SK-N-SH (cell line): ENCODE measurements around the gene ZSCAN2. TPM values are rescaled to one million over a fixed set of nuclear protein-coding genes. Genes with fewer than 3 reads are reported as not detected.

Source experiments
- CTCF ChIA-PET: fragments of 300-600, 350-600 bp; formaldehyde crosslinking; extraction: SDS; loops from one replicate; lab custom pipeline; 2021; lab: Yijun Ruan, JAX
- POLR2A ChIA-PET: fragments of 350-600 bp; sonication (Branson Sonifier 250); formaldehyde crosslinking; extraction: SDS; loops from one replicate; lab custom pipeline; 2020; ENCODE audit warnings: antibody characterized with exemption, inconsistent platforms; lab: Yijun Ruan, JAX
- DNase-seq: peaks from one replicate; pipeline ENCODE4 v3.0.0; 2012
- H2AFZ ChIP-seq: fragments of 200-600 bp; sonication (generic); 2 replicates; pipeline ENCODE4 v1.8.1; 2016; ENCODE audit warnings: antibody characterized with exemption, mild to moderate bottlenecking, low read depth
- H3F3A ChIP-seq: fragments of 200-600 bp; sonication (generic); replicated peaks from 2 replicates; pipeline ENCODE3; 2016; ENCODE audit warnings: antibody characterized with exemption, mild to moderate bottlenecking; ENCODE audit not compliant: insufficient read depth
- H3K27ac ChIP-seq, 2 experiments: fragments of 200-500 bp in 1 of 2; fragments of 200-600 bp in 1 of 2; sonication (Bioruptor generic) in 1 of 2; sonication (generic), shearing (Covaris generic) in 1 of 2; 2 replicates each; pipeline versions ENCODE4 v1.5.1 to v1.6.1; 2014 to 2016; ENCODE audit warnings: low read depth in 2 of 2, inconsistent platforms in 1 of 2, low read length in 1 of 2, mild to moderate bottlenecking in 1 of 2, mixed read lengths in 1 of 2
- H3K27me3 ChIP-seq: fragments of 200-600 bp; sonication (generic), shearing (Covaris generic); 2 replicates; pipeline ENCODE4 v1.6.1; 2016; ENCODE audit warnings: mixed run types; ENCODE audit not compliant: insufficient read depth
- H3K36me3 ChIP-seq, 2 experiments: fragments of 200-500 bp in 1 of 2; fragments of 200-600 bp in 1 of 2; sonication (Bioruptor generic) in 1 of 2; sonication (generic) in 1 of 2; replicated peaks in 1 of 2; 2 replicates each; pipeline versions ENCODE3 to v1.5.1; 2014 to 2016; ENCODE audit warnings: low read length in 1 of 2, mild to moderate bottlenecking in 1 of 2; ENCODE audit not compliant: insufficient read depth in 2 of 2, control insufficient read depth in 1 of 2
- H3K4me1 ChIP-seq, 2 experiments: fragments of 200-500 bp in 1 of 2; fragments of 200-600 bp in 1 of 2; sonication (Bioruptor generic) in 1 of 2; sonication (generic), shearing (Covaris generic) in 1 of 2; 2 replicates each; pipeline versions ENCODE4 v1.5.1 to v1.6.1; 2014 to 2016; ENCODE audit warnings: low read depth in 1 of 2, low read length in 1 of 2, mixed run types in 1 of 2; ENCODE audit not compliant: insufficient read depth in 2 of 2, control insufficient read depth in 1 of 2
- H3K4me2 ChIP-seq: fragments of 200-600 bp; sonication (generic), shearing (Covaris generic); 2 replicates; pipeline ENCODE4 v1.6.1; 2017; ENCODE audit warnings: mixed run types
- H3K4me3 ChIP-seq, 2 experiments: fragments of 200-500 bp in 1 of 2; fragments of 200-600 bp in 1 of 2; sonication (Bioruptor generic) in 1 of 2; sonication (generic), shearing (Covaris generic) in 1 of 2; 2 replicates each; pipeline versions ENCODE4 v1.5.1 to v1.8.1; 2014 to 2016; ENCODE audit warnings: low read depth in 2 of 2, inconsistent platforms in 1 of 2, low read length in 1 of 2, mild to moderate bottlenecking in 1 of 2, mixed read lengths in 1 of 2, moderate library complexity in 1 of 2
- H3K79me2 ChIP-seq: fragments of 200-600 bp; sonication (generic); 2 replicates; pipeline ENCODE4 v1.8.1; 2017; ENCODE audit warnings: mild to moderate bottlenecking; ENCODE audit not compliant: insufficient read depth
- H3K9ac ChIP-seq: fragments of 200-600 bp; sonication (generic); 2 replicates; pipeline ENCODE4 v1.6.1; 2017; ENCODE audit warnings: mixed run types
- H3K9me2 ChIP-seq: fragments of 200-600 bp; sonication (generic); 2 replicates; pipeline ENCODE4 v1.6.1; 2017; ENCODE audit warnings: mixed run types
- H3K9me3 ChIP-seq: fragments of 200-600 bp; sonication (generic); 2 replicates; pipeline ENCODE4 v1.6.1; 2017; ENCODE audit warnings: mixed run types, mild to moderate bottlenecking, moderate library complexity
- H4K20me1 ChIP-seq: fragments of 200-600 bp; sonication (generic); 2 replicates; pipeline ENCODE4 v1.6.1; 2017; ENCODE audit warnings: mild to moderate bottlenecking, mixed run types; ENCODE audit not compliant: insufficient read depth
- EZH2phosphoT487 ChIP-seq: fragments of 200-600 bp; sonication (generic); IDR thresholded peaks from 2 replicates; pipeline ENCODE4 v1.6.1; 2017; ENCODE audit warnings: low read depth, mixed run types, mild to moderate bottlenecking, antibody characterized with exemption, moderate library complexity, borderline replicate concordance
- FOXJ3 ChIP-seq: sonication (generic); formaldehyde crosslinking; IDR thresholded peaks from 2 replicates; pipeline ENCODE4 v1.5.1; 2020; ENCODE audit warnings: mild to moderate bottlenecking, missing genetic modification reagents
- FOXM1 ChIP-seq: IDR thresholded peaks from 2 replicates; pipeline ENCODE4 v1.4.0; 2012; ENCODE audit warnings: low read depth, mild to moderate bottlenecking
- MEF2A ChIP-seq: IDR thresholded peaks from 2 replicates; pipeline ENCODE4 v1.4.0; 2012; ENCODE audit warnings: low read depth, borderline replicate concordance
- MXI1 ChIP-seq: IDR thresholded peaks from 2 replicates; pipeline ENCODE4 v1.6.1; 2012; ENCODE audit warnings: mild to moderate bottlenecking, low read depth, low read length, improper control_type of control experiment
- RAD21 ChIP-seq: IDR thresholded peaks from 2 replicates; pipeline ENCODE4 v1.6.1; 2012; ENCODE audit warnings: mild to moderate bottlenecking, low read length
- RFX5 ChIP-seq: IDR thresholded peaks from 2 replicates; pipeline ENCODE4 v1.6.1; 2012; ENCODE audit warnings: mild to moderate bottlenecking, improper control_type of control experiment, low read length
- RXRA ChIP-seq: IDR thresholded peaks from 2 replicates; pipeline ENCODE4 v1.4.0; 2012; ENCODE audit warnings: low read depth, mild to moderate bottlenecking, borderline replicate concordance
- TCF12 ChIP-seq: IDR thresholded peaks from 2 replicates; pipeline ENCODE4 v1.4.0; 2012
- YY1 ChIP-seq: IDR thresholded peaks from 2 replicates; pipeline ENCODE4 v1.4.0; 2012; ENCODE audit warnings: low read depth, mild to moderate bottlenecking
- WGBS: methylation state at CpG from one replicate; pipeline ENCODE4 v1.1.6; 2017; ENCODE audit warnings: low lambda C conversion rate; 5-methylcytosine and 5-hydroxymethylcytosine counted together
- polyA plus RNA-seq, 3 experiments: library from polyadenylated mRNA; depleted of rRNA; stranded (reverse); fragments of >200 nt; gene quantifications; 2 replicates each; pipeline ENCODE4 v1.2.3, GENCODE V29; 2012
- TF ChIP-seq, protein P1 (sequence below): IDR thresholded peaks from 2 replicates; pipeline ENCODE4 v1.4.0; 2012; ENCODE audit warnings: low read depth, borderline replicate concordance
- TF ChIP-seq, protein P2 (sequence below): fragments of 200-600 bp; sonication (generic); IDR thresholded peaks from 2 replicates; pipeline ENCODE4 v1.6.1; 2017; ENCODE audit warnings: antibody characterized with exemption, mild to moderate bottlenecking, moderate library complexity
- TF ChIP-seq, protein P3 (sequence below): IDR thresholded peaks from 2 replicates; pipeline ENCODE4 v1.6.1; 2012; ENCODE audit warnings: mild to moderate bottlenecking, low read depth, low read length, moderate library complexity

ZSCAN2 gene
- polyA plus RNA-seq, 1 of the 3 experiments (the other 2 are of a cell fraction) = 22.0 TPM

DNA sequence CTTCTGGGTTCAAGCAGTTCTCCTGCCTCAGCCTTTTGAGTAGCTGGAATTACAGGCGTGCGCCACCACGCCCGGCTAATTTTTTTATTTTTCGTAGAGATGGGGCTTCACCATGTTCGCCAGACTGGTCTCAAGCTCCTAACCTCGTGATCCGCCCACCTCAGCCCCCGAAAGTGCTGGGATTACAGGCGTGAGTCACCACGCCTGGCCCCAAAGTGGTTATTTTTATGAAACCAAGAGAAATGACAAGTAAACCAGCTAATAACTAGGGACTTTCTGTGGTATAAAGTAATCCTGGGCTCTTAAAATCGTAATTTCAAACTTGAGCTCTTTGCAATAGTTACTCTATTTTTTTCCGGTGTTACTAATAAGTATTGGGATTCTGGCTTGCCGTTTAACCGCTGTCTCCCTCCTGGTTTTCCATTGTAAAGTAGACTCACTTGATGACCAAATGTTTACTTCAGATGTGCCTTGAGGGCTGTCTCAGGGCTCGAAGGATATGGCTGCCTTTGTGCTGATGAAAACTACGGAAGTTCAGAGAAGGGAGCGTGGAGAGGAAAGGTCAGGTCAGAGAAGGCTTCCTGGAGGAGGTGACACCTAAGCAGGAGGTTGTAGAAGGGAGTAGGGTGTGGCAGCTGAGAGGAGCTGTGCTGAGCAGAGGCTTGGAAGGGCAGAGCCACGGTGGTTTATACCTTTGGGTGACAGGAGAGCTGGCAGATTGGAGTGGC is 4.2 kb downstream of the ZSCAN2 start:
- 84% methylated on average over 19 of the region's 19 CpGs for WGBS
- Histone ChIP-seq H2AFZ (no peak overlapping the region), H3K4me3 (no peak overlapping the region), H3K9ac (no peak overlapping the region), H3K4me2 (no peak overlapping the region), H3K27ac (no peak overlapping the region), H3F3A (peaks cover 5% of the 10 kb centered on the region), H3K27me3 (no peaks in the 10 kb centered on the region), H4K20me1 (0 out of 2 replicates have a peak, but pooled peaks cover 8% of the 10 kb centered on the region), H3K9me3 (no peaks in the 10 kb centered on the region), H3K36me3 (peaks cover 21 to 51% of the 10 kb centered on the region in 2 experiments), H3K79me2 (peaks cover 69% of the 10 kb centered on the region), H3K4me1 (peaks cover 0 to 12% of the 10 kb centered on the region in 2 experiments; a peak in 1 of 4 replicates), H3K9me2 (no peaks in the 10 kb centered on the region)
- ChIA-PET POLR2A (no interaction called here), CTCF (interaction anchor here (0.9 to 1.9 kb wide), 3 partner anchors 11 to 26 kb away, joined by 3 to 4 read pairs (median 3); no protein-coding TSS in a partner anchor)
- no peak for TF ChIP-seq FOXM1
- TF ChIP-seq, protein P1, sequence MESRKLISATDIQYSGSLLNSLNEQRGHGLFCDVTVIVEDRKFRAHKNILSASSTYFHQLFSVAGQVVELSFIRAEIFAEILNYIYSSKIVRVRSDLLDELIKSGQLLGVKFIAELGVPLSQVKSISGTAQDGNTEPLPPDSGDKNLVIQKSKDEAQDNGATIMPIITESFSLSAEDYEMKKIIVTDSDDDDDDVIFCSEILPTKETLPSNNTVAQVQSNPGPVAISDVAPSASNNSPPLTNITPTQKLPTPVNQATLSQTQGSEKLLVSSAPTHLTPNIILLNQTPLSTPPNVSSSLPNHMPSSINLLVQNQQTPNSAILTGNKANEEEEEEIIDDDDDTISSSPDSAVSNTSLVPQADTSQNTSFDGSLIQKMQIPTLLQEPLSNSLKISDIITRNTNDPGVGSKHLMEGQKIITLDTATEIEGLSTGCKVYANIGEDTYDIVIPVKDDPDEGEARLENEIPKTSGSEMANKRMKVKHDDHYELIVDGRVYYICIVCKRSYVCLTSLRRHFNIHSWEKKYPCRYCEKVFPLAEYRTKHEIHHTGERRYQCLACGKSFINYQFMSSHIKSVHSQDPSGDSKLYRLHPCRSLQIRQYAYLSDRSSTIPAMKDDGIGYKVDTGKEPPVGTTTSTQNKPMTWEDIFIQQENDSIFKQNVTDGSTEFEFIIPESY = no peak
- TF ChIP-seq YY1 = no peak
- TF ChIP-seq EZH2phosphoT487 = no peak
- DNase-seq = no peak

DNA sequence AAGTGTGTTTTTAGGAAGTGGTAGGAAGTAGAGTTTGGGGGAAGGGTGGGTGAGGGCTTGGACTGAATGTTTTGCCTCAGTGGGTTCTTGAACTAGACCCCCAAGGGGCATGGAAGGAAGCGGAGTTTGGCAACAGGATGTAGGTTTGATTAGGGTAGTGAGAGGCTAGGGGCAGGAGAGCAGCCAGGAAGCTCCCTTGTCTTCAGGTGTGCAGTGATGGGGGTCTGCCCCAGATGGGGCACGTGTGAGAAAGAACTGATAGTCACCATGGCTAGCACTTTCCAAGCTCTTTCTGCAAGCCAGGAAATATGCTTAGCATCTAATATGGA is 4.7 kb downstream of the ZSCAN2 start:
- Histone ChIP-seq H3K27ac (no peak overlapping the region), H3F3A (peaks cover 3% of the 10 kb centered on the region), H3K4me2 (no peak overlapping the region), H3K9me3 (no peaks in the 10 kb centered on the region), H2AFZ (no peak overlapping the region), H4K20me1 (0 out of 2 replicates have a peak, but pooled peaks cover 8% of the 10 kb centered on the region), H3K9me2 (no peaks in the 10 kb centered on the region), H3K36me3 (peaks cover 21 to 51% of the 10 kb centered on the region in 2 experiments), H3K9ac (no peak overlapping the region), H3K4me1 (peaks cover 0 to 11% of the 10 kb centered on the region in 2 experiments; a peak in 1 of 4 replicates), H3K27me3 (no peaks in the 10 kb centered on the region), H3K79me2 (peaks cover 74% of the 10 kb centered on the region), H3K4me3 (no peak overlapping the region)
- DNase-seq = no peak
- 100% methylated on average over 2 of the region's 2 CpGs for WGBS
- no peak for TF ChIP-seq MEF2A
- no peak for TF ChIP-seq TCF12
- TF ChIP-seq RAD21 = no peak
- CTCF ChIA-PET = interaction anchor here (0.9 to 1.9 kb wide), 2 partner anchors 16 to 25 kb away, joined by 3 to 4 read pairs; no protein-coding TSS in a partner anchor
- POLR2A ChIA-PET = no interaction called here

DNA sequence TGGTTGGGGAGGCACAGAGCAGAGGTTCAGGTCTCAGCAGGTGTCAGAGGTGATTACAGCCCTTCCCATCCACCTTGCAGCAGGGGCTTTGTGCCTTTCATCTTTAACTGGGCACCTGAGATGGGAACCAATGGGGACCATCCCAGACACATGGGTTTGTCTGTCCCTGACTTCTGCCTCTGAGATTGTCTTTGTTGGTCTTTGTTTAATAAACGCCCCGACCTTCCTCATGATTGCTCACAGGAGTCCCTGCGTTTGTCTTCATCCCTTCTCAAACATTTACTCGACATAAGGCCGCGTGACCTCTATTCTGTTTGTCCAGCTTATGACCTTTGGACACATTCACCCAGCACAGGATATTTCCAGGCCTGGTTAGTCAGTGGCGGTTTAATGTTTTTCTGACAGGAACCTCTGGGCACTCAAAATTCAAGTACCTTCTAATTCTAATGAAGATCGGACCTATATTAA is 5.9 kb downstream of the ZSCAN2 start:
- 77% methylated on average over 8 of the region's 8 CpGs for WGBS
- TF ChIP-seq, protein P2, sequence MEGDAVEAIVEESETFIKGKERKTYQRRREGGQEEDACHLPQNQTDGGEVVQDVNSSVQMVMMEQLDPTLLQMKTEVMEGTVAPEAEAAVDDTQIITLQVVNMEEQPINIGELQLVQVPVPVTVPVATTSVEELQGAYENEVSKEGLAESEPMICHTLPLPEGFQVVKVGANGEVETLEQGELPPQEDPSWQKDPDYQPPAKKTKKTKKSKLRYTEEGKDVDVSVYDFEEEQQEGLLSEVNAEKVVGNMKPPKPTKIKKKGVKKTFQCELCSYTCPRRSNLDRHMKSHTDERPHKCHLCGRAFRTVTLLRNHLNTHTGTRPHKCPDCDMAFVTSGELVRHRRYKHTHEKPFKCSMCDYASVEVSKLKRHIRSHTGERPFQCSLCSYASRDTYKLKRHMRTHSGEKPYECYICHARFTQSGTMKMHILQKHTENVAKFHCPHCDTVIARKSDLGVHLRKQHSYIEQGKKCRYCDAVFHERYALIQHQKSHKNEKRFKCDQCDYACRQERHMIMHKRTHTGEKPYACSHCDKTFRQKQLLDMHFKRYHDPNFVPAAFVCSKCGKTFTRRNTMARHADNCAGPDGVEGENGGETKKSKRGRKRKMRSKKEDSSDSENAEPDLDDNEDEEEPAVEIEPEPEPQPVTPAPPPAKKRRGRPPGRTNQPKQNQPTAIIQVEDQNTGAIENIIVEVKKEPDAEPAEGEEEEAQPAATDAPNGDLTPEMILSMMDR = no peak
- TF ChIP-seq RFX5 = no peak
- TF ChIP-seq FOXM1 = no peak
- TF ChIP-seq FOXJ3 (CRISPR knock-in tag) = no peak
- TF ChIP-seq RXRA = no peak
- no peak for TF ChIP-seq MXI1
- TF ChIP-seq, protein P3, sequence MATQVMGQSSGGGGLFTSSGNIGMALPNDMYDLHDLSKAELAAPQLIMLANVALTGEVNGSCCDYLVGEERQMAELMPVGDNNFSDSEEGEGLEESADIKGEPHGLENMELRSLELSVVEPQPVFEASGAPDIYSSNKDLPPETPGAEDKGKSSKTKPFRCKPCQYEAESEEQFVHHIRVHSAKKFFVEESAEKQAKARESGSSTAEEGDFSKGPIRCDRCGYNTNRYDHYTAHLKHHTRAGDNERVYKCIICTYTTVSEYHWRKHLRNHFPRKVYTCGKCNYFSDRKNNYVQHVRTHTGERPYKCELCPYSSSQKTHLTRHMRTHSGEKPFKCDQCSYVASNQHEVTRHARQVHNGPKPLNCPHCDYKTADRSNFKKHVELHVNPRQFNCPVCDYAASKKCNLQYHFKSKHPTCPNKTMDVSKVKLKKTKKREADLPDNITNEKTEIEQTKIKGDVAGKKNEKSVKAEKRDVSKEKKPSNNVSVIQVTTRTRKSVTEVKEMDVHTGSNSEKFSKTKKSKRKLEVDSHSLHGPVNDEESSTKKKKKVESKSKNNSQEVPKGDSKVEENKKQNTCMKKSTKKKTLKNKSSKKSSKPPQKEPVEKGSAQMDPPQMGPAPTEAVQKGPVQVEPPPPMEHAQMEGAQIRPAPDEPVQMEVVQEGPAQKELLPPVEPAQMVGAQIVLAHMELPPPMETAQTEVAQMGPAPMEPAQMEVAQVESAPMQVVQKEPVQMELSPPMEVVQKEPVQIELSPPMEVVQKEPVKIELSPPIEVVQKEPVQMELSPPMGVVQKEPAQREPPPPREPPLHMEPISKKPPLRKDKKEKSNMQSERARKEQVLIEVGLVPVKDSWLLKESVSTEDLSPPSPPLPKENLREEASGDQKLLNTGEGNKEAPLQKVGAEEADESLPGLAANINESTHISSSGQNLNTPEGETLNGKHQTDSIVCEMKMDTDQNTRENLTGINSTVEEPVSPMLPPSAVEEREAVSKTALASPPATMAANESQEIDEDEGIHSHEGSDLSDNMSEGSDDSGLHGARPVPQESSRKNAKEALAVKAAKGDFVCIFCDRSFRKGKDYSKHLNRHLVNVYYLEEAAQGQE = no peak

More for the DNA sequence above, 5.9 kb downstream of the ZSCAN2 start:
- POLR2A ChIA-PET = no interaction called here
- H2AFZ ChIP-seq = no peak overlapping the region
- H3K27ac ChIP-seq = no peak overlapping the region
- no peak overlapping the region for H3K4me2 ChIP-seq
- peaks cover 0 to 11% of the 10 kb centered on the region in 2 experiments; a peak in 1 of 4 replicates for H3K4me1 ChIP-seq
- no peaks in the 10 kb centered on the region for H3K9me3 ChIP-seq
- no peak overlapping the region for H3K9ac ChIP-seq
- H3K4me3 ChIP-seq = no peak overlapping the region
- H3K9me2 ChIP-seq = no peaks in the 10 kb centered on the region
- H3K27me3 ChIP-seq = no peaks in the 10 kb centered on the region
- H3K79me2 ChIP-seq = peaks cover 76% of the 10 kb centered on the region
- H4K20me1 ChIP-seq = 0 out of 2 replicates have a peak, but pooled peaks cover 10% of the 10 kb centered on the region
- H3K36me3 ChIP-seq = peaks cover 25 to 51% of the 10 kb centered on the region in 2 experiments
- H3F3A ChIP-seq = no peaks in the 10 kb centered on the region
- CTCF ChIA-PET = interaction anchor here (1.9 kb wide), 1 partner anchor 14 kb away, joined by 4 read pairs; no protein-coding TSS in a partner anchor
- DNase-seq = no peak
